Measurements from ENCODE around the gene ROBO1.

ROBO1 gene

DNA sequence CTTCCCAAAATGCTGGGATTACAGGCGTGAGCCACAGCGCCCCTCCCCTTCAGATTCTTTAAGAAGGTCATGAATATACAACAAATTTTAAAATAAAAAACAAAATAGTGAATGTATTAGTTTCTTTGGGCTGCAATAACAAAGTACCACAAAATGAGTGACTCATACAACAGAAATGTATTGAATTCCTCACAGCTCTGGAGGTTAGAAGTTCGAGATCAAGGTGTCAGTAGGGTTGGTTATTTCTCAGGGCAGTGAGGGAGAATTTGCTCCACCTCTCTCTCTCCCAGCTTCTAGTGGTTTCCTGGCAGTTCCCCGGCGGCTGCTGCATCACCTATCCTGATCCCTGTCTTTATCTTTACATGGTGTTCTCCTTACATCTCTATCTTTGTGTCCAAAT, 804.0 kb downstream of the ROBO1 start:
- no peak for DNase-seq

DNA sequence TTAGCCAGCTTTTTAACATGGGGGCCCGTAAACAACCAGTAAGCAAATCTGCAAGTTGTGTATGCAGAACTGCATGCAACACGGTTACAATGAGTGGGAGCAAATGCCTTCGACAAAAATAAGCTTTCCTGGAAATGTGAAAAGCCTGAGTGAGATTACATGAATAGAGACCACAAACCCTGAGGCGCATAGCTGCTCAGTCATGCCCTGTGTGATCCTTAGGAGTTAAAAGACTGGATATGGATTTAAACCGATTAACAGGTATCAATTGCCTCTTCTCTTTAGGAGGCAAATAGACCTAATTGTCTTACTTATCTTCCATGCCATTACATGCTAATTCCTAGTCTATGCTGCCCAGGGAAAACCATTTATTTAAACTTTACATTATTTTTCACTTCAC, 810.3 kb downstream of the ROBO1 start:
- no peak for DNase-seq

DNA sequence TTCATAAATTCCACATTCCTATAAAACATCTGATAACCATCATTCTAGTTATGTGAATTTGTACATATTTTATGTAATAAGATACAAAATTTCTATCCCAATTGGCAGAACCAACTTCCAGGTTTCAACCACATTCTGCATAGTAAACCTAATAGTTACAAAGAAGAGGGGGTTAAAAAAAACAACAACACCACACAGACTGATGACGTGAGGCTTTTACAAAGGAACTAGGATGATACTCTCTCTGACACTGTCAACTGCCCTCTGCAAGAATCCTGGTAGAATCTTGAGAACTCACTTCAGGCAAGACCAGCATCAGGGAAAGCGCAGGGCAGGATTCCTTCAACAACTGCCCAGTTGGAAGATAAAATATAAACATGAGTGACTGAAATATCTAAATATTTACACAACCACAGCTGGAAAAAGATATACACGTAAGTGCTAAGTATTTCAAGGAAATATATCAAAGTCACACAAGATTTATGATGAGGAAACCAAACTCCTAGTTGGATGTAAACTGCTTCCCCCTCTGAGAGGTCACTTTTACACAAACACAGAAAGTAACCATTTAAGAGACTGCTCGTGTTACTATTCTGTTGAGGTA, 816.4 kb downstream of the ROBO1 start:
- DNase-seq, result peak; percentile 32

DNA sequence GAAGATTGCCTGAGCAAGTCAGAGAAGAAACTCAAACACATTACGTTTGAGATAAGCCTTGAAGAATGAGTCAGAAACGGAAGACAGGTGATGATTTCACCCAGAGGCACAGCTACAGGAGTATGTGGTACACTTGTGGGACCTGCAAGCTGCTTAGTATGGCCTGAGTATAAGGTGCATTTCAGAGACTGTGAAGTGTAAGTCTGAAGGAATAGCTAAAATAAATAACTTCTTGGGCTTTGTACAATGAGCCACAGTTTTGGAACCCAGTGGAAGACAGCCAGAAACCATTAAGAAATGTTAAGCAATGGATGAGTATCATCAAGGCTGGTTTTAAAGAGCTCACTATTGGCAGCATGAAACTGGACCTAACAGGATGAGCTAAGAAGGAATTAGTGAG, 826.2 kb downstream of the ROBO1 start:
- DNase-seq, result no peak

DNA sequence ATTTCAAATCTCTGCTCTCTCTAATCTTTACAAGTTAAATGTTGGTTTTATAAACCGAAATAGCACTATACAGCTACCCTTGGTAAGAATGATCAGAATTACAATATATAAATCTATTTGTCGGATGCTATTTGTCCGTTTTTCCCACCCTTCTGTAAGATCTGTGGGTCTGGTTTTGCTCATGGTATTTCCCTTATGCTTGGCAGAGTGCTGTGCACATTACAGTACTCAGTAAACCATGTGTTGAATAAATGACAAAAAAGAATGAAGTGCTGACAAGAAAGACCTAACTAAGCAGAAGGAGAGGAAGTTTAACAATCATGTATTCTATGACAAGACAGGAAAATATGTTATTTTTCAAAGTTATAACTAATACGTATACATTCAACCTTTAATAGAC, 827.2 kb downstream of the ROBO1 start:
- no peak for DNase-seq

DNA sequence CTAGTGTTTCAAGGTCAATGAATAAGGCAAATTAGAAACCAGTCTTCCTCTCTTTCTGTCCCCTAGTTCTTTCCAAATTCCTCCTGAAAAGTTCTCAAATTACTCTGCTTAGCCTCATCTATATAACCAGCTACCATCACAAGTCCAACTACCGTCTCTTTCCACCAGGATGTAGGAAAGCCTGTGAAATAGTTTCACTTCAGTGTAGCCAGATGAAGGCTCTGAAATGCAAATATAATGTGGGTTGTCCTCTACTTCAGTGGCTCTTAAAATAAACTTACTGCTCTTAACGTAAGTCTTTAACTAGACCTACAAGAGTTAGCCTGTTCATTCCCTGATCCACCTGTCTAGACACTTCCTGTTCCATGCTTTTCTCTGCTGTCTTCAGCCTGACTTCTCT, 827.7 kb downstream of the ROBO1 start:
- peak; percentile 14 for DNase-seq

DNA sequence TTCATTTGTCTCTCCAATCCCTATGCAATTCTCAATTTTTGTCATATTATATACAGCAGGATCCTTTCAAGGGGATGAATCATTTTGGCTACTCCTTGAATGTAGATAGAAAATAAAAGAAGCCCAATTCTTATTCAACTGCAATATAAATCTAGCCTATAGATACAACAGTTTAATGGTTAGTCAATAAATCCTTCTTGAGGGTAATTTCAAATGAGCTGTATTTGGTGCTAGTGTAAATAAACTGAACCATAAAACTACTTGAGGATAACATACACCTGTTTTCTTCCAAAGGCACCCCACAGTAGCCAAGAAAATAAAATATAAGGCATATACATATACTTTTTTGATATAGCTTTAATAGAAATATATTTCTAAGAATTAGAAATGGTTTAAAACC, 830.3 kb downstream of the ROBO1 start:
- DNase-seq, result peak; percentile 40

GRCh38 chr3:78927759-78928158, 840.0 kb downstream of the ROBO1 start:
- no peak for DNase-seq

DNA sequence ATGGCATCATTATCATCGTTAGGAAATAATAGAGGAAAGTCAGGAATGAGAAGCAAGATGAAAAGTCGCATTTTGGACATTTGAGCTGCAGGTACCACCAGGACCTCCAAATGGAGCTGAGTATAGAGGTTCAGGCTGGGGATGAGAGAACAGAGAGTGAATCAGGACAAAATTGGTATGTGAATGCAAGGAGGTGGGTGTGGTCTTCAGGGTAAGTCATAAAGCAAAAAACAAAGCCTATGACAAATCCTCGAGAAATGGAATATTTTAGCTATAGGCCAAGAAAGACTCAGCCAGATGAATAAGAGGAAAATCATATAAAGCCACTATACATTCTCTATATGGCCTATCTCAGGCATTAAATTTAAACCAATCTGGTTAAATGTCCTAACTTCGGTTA, 841.3 kb downstream of the ROBO1 start:
- no peak for DNase-seq

DNA sequence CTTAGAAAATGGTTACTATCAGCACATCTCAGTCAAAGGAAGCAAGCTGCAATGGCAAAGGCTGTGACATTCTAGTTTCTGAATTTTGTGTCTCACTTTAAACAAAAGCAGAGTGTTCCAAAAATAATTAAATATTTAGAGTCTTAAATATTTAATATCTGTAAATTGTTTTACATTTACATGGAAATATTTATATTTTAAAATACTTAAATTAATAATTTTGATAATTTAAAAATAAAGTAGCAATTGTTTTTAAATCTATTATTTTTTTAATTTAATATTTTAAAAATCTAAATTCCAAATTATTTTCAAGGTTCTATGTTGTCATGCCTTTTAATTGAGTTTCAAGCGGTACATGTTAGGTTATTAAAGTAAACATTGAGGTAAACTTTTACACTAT, 843.1 kb downstream of the ROBO1 start:
- DNase-seq, result no peak

GRCh38 chr3:78919021-78919755, 848.6 kb downstream of the ROBO1 start:
- peak; percentile 53 for DNase-seq

- no peak for DNase-seq
Observed at GRCh38 chr3:78918361-78919020, 849.3 kb downstream of the ROBO1 start.

- DNase-seq, result peak; percentile 26
Observed at GRCh38 chr3:78917536-78917935, 850.3 kb downstream of the ROBO1 start.

- peak; percentile 64 for DNase-seq
Observed at GRCh38 chr3:78913711-78914110, 854.1 kb downstream of the ROBO1 start.

DNA sequence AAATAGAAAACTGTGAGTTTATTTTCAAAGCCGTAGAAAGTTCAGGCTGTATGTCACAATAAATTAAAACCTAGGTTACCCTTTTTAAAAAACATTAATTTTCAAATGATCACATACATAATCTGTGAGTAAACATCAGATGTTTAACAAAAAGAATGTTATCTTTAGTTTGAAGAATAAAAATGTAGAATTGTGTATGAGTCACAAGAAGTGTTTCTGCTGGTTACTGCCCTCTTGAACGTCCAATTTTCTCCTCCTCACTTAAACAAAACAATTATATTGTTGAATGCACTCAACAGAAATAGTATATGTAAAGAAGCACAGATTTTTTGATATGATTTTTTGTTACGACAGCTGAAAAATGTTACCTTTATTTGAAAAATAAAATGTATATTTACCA, 855.1 kb downstream of the ROBO1 start:
- peak; percentile 45 for DNase-seq

GRCh38 chr3:78912259-78912658, 855.5 kb downstream of the ROBO1 start:
- peak; percentile 92 for DNase-seq

GRCh38 chr3:78911394-78911793, 856.4 kb downstream of the ROBO1 start:
- DNase-seq, result peak; percentile 55

GRCh38 chr3:78908236-78908635, 859.6 kb downstream of the ROBO1 start:
- DNase-seq, result peak; percentile 63

DNA sequence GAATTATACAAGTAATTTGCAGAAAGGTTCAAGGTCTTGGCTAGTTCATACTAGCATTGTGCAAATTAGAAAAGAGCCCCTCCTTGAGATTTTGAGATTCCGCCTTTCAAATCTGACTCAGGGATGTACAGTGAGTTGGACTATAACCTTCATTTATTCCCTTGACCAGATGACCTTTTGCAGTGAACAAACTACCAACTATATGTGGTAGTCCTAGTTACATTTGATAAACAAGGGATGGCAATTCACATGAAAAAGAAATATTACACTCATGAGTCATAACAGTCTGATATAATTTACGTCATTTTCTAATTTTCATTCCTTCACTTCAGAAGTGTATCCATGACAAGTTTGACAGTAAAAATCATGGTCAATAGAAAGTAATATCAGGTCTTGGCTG, 860.4 kb downstream of the ROBO1 start:
- peak; percentile 22 for DNase-seq

DNA sequence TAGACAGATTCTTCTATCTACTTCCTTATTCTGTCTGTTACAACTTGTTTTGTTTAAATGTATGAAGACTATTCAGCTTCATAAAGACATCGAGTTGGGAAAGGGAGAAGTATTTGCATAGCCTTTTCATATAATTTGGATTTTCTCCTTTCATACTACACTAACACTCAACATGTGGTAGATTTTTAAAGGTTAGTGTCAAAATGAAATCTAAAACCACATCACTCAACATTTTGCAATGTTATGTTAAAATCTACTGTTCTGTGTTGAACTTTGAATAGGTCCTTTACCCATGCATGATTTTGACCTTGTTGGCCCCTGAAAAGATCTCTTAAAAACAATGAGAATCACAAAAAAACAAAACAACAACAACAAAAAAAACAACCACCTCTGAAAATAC, 860.9 kb downstream of the ROBO1 start:
- DNase-seq, result no peak

GRCh38 chr3:78906245-78906644, 861.6 kb downstream of the ROBO1 start:
- peak; percentile 92 for DNase-seq

DNA sequence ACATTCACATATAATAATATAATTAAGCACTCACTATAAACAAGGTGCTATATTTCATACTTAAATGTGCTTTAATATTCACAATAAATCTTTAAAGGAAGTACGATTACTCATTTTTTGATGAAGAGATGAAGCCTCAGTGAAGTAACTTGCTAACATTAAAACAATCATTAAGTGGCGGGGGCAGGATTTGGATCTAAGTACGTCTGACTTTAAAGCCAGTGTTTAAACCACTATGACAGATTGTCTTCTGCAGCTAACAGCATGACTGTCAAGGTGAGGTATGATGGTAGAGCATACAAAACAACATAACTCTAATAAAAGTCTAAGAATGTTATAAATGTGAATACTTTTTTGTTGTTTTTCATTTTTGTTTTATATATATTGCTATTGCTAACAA, 862.1 kb downstream of the ROBO1 start:
- DNase-seq, result peak; percentile 68

DNA sequence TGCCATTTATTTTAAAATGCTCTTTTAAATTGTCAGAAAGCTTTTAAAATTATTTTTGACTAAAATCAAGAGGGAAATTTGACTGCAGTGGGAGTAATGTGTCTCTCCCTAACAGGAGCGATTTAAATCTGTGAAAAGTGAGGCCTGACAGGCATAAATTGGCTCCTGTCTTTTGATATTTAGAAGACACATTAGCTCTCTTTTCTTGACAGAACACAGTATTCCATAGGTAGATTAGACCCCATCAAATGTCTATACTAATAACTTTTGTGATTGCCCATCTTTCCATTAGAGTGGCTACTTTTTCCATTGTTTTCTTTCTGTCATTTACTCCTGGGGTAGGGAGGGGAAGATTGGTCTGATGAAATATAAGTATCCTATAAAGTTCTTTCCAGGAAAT, 866.3 kb downstream of the ROBO1 start:
- no peak for DNase-seq

GRCh38 chr3:78900880-78901279, 866.9 kb downstream of the ROBO1 start:
- peak; percentile 50 for DNase-seq
